Right lobe of liver (tissue), 6 donors: ENCODE data around the gene SSPN. TPM values are rescaled to one million over a fixed set of nuclear protein-coding genes. Genes with fewer than 3 reads are reported as not detected.

Source experiments
- ATAC-seq, 4 donors: fragments of 200-7000 bp; cut with Tn5 transposase; one replicate each; pipeline ENCODE4 v1.9.1; 2020; ENCODE audit warnings: mild to moderate bottlenecking in 4 of 4, moderate library complexity in 4 of 4
- DNase-seq, 3 donors: peaks; one replicate each; pipeline ENCODE4 v3.0.0-alpha.2; 2020
- H3K27ac ChIP-seq, 3 donors: fragments of 200-600 bp; one replicate each; pipeline ENCODE4 v1.8.0; 2022
- H3K27me3 ChIP-seq, 2 donors: fragments of 200-600 bp; one replicate each; pipeline ENCODE4 v1.8.0; 2022
- H3K36me3 ChIP-seq, 4 donors: fragments of 200-600 bp; sonication (generic) in 1 of 4; one replicate each; pipeline versions ENCODE4 v1.5.1 to v1.8.0; 2017 to 2022; ENCODE audit warnings: control low read depth in 1 of 4
- H3K4me1 ChIP-seq, 4 donors: fragments of 200-600 bp; sonication (generic) in 1 of 4; one replicate each; pipeline versions ENCODE4 v1.5.1 to v1.8.0; 2017 to 2022; ENCODE audit warnings: control low read depth in 1 of 4
- H3K4me3 ChIP-seq, 3 donors: fragments of 200-600 bp; one replicate each; pipeline ENCODE4 v1.8.0; 2022
- H3K9me3 ChIP-seq, 4 donors: fragments of 200-600 bp; sonication (generic) in 1 of 4; one replicate each; pipeline versions ENCODE4 v1.5.1 to v1.8.0; 2017 to 2022; ENCODE audit warnings: control low read depth in 1 of 4
- CTCF ChIP-seq, 4 donors: fragments of 200-600 bp in 3 of 4; fragments of 450-650 bp in 1 of 4; IDR thresholded peaks; one replicate each; pipeline versions ENCODE4 v1.5.1 to v1.8.0; 2016 to 2022; ENCODE audit warnings: antibody characterized with exemption in 4 of 4, mild to moderate bottlenecking in 2 of 4
- POLR2A ChIP-seq: fragments of 450-650 bp; IDR thresholded peaks from one replicate; pipeline ENCODE4 v1.6.1; 2017; ENCODE audit warnings: antibody characterized with exemption, mild to moderate bottlenecking
- WGBS: methylation state at CpG from one replicate; pipeline ENCODE4 v1.1.6; 2018; ENCODE audit warnings: low coverage, low lambda C conversion rate; ENCODE audit not compliant: insufficient coverage; ENCODE audit errors: missing lambda C conversion rate; 5-methylcytosine and 5-hydroxymethylcytosine counted together
- intact Hi-C, 2 donors: fragments of 100-400 bp; cut with DNase I; formaldehyde crosslinking; loops; one replicate each; pipeline versions ENCODE4 v1.11.2 to v1.14.1; 2022
- total RNA-seq, 6 experiments: library from RNA; depleted of rRNA in 2 of 6; stranded (reverse); fragments of >200 nt in 2 of 6; fragmentation: NEBNext Ultra II Directional in 3 of 6; extraction: Animal tissue kit (Norgen Biotek cat#: 25700) in 3 of 6; gene quantifications; one replicate each; pipeline versions ENCODE4 v1.1.0 to v1.2.4, GENCODE V29; 2016 to 2023
- donor health status: DM: no; HTN: yes; CAD: no.
- donor health status: DM: no; HTN: no; CAD: no.
- donor health status: DM: no; HTN: no; CAD: no.
- donor health status: DM: no; HTN: yes; CAD: no.
- donor health status: DM: no; HTN: yes; CAD: no.

The SSPN gene
- total RNA-seq, 6 experiments from 2014 or later = 0.18 to 1.2 (median 0.54) TPM

GRCh38 chr12:26276709-26277108 lies 81.3 kb downstream of the SSPN start:
- intact Hi-C loops = no loop called here
- Histone ChIP-seq H3K4me3 (no peak overlapping the region), H3K27me3 (no peaks in the 10 kb centered on the region), H3K4me1 (peaks cover 0 to 7% (median 2%) of the 10 kb centered on the region in 4 donors), H3K27ac (no peak overlapping the region), H3K9me3 (no peaks in the 10 kb centered on the region), H3K36me3 (no peaks in the 10 kb centered on the region)
- DNase-seq = no peak
- TF ChIP-seq POLR2A = no peak
- TF ChIP-seq CTCF (IDR thresholded peaks at IDR 0.05) = no peak
- WGBS = 67% methylated on average over 2 of the region's 2 CpGs
- ATAC-seq = no peak

GRCh38 chr12:26277506-26278246 lies 82.3 kb downstream of the SSPN start:
- Histone ChIP-seq H3K9me3 (no peaks in the 10 kb centered on the region), H3K27ac (no peak overlapping the region), H3K36me3 (no peaks in the 10 kb centered on the region), H3K27me3 (no peaks in the 10 kb centered on the region), H3K4me1 (peaks cover 0 to 7% (median 2%) of the 10 kb centered on the region in 4 donors), H3K4me3 (no peak overlapping the region)
- 70% methylated on average over 9 of the region's 16 CpGs for WGBS
- no peak for ATAC-seq
- intact Hi-C loops = no loop called here
- DNase-seq = no peak
- no peak for TF ChIP-seq CTCF (IDR thresholded peaks at IDR 0.05)
- TF ChIP-seq POLR2A = no peak

GRCh38 chr12:26278266-26278665 lies 82.9 kb downstream of the SSPN start:
- no peak for DNase-seq
- Histone ChIP-seq H3K36me3 (no peaks in the 10 kb centered on the region), H3K4me3 (no peak overlapping the region), H3K27me3 (no peaks in the 10 kb centered on the region), H3K4me1 (peaks cover 0 to 7% (median 2%) of the 10 kb centered on the region in 4 donors), H3K27ac (no peak overlapping the region), H3K9me3 (no peaks in the 10 kb centered on the region)
- ATAC-seq = no peak
- TF ChIP-seq CTCF (IDR thresholded peaks at IDR 0.05) = no peak
- no peak for TF ChIP-seq POLR2A
- WGBS = 40% methylated on average over 1 of the region's 1 CpG
- intact Hi-C loops = no loop called here

GRCh38 chr12:26278666-26279065 lies 83.3 kb downstream of the SSPN start:
- H3K9me3 ChIP-seq = no peaks in the 10 kb centered on the region
- H3K4me3 ChIP-seq = no peak overlapping the region
- peaks cover 0 to 7% (median 2%) of the 10 kb centered on the region in 4 donors for H3K4me1 ChIP-seq
- intact Hi-C loops = no loop called here
- TF ChIP-seq CTCF (IDR thresholded peaks at IDR 0.05) (no peak), POLR2A (no peak)
- ATAC-seq = no peak
- H3K27ac ChIP-seq = no peak overlapping the region
- DNase-seq = no peak
- 85% methylated on average over 2 of the region's 5 CpGs for WGBS
- no peaks in the 10 kb centered on the region for H3K27me3 ChIP-seq
- no peaks in the 10 kb centered on the region for H3K36me3 ChIP-seq
